ENCODE data around the gene ATXN3L. TPM values are rescaled to one million over a fixed set of nuclear protein-coding genes. Genes with fewer than 3 reads are reported as not detected.

ATXN3L gene
- total RNA-seq, 1 experiment from 2014 or later, result not detected

DNA sequence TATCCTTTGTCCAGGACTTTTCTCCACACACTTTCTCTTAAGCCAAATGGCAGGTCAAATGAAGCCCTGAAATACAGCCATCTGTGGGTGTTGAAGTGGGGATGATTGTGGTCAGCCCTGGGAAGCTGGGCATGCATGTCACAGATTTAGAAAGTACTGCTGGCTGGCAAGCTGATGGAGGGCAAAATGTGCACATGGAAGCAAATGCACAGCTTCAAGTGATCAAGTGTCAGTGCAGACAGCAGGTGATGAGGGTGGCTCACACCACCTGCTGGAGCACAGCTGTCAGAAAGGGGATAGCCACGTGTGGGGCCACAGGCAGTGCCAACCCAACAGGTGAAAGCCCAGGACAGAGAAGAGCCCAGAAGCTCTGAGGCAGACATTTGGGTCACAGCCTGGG lies 40.3 kb upstream of the ATXN3L start:
- Histone ChIP-seq H4K20me1 (ENCODE audit: insufficient read depth) (no peaks in the 10 kb centered on the region), H3K4me1 (ENCODE audit: control insufficient read depth in 1 of 2, insufficient read depth in 2 of 2, low read length in 2 of 2) (no peaks in the 10 kb centered on the region), H3K27ac (ENCODE audit: low read depth, low read length) (no peak overlapping the region), H3K4me2 (ENCODE audit: low read length) (no peak overlapping the region), H3K9me2 (ENCODE audit: insufficient read depth) (no peaks in the 10 kb centered on the region), H3K9ac (ENCODE audit: low read length) (no peak overlapping the region), H3K9me3 (ENCODE audit: control insufficient read depth in 1 of 2, insufficient read depth in 1 of 2, low read depth in 1 of 2, low read length in 2 of 2) (no peaks in the 10 kb centered on the region), H3K4me3 (replicated peaks in 1 of 2; ENCODE audit: low read depth in 1 of 2, low read length in 2 of 2) (no peak overlapping the region), H2AFZ (ENCODE audit: low read depth, low read length, poor library complexity, severe bottlenecking) (no peak overlapping the region), H3K27me3 (ENCODE audit: insufficient read depth, low read length) (no peaks in the 10 kb centered on the region), H3K36me3 (ENCODE audit: control insufficient read depth in 1 of 2, insufficient read depth in 2 of 2, low read length in 2 of 2) (no peaks in the 10 kb centered on the region), H3K79me2 (ENCODE audit: insufficient read depth, low read length) (no peaks in the 10 kb centered on the region)
- TF ChIP-seq, protein P1, sequence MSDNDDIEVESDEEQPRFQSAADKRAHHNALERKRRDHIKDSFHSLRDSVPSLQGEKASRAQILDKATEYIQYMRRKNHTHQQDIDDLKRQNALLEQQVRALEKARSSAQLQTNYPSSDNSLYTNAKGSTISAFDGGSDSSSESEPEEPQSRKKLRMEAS (IDR thresholded peaks at IDR 0.05), result 0 out of 2 replicates have a peak, but pooled peaks have one; percentile 19
- TF ChIP-seq EZH2phosphoT487 (IDR thresholded peaks at IDR 0.05; ENCODE audit: borderline replicate concordance), result no peak
- no peak for DNase-seq (ENCODE audit: low read depth, low spot score)
- no peak for ATAC-seq
- CTCF ChIA-PET, result no interaction called here
- POLR2A ChIA-PET, result no interaction called here
- intact Hi-C loops (cut with micrococcal nuclease), result no loop called here
- RAD21 ChIA-PET (ENCODE audit: low non-redundant PET in 1 of 2, low total read pairs in 2 of 2, uncharacterized antibody in 2 of 2, unreplicated experiment in 2 of 2), result no interaction called here
- no TSS peak for BruUV-seq (replicated peaks)

DNA sequence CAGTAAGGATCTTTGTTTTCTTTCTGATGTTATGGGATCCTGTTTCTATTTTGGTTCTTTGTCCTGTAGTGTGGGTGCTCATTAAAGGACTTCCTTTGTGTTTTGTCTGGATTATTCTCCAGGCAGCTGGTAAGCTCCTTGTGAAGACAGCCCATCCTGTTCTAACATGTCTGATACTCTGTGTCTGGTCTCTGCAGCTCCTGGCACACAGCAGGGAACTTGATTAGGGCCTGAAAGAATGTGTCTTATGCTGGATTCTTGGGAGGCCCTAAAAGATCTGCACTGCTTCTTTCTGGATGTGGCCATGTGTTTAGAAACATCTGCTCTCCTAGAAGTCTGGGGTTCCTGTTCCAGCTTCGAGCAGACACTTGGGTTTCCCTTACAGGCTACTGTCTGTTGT lies 38.1 kb upstream of the ATXN3L start:
- no peak for ATAC-seq
- H3K9me2 ChIP-seq (ENCODE audit: insufficient read depth), result no peaks in the 10 kb centered on the region
- no peak overlapping the region for H3K4me2 ChIP-seq (ENCODE audit: low read length)
- ChIA-PET CTCF (no interaction called here), RAD21 (ENCODE audit: low non-redundant PET in 1 of 2, low total read pairs in 2 of 2, uncharacterized antibody in 2 of 2, unreplicated experiment in 2 of 2) (no interaction called here), POLR2A (no interaction called here)
- H4K20me1 ChIP-seq (ENCODE audit: insufficient read depth), result no peaks in the 10 kb centered on the region
- no peaks in the 10 kb centered on the region for H3K4me1 ChIP-seq (ENCODE audit: control insufficient read depth in 1 of 2, insufficient read depth in 2 of 2, low read length in 2 of 2)
- H3K79me2 ChIP-seq (ENCODE audit: insufficient read depth, low read length), result no peaks in the 10 kb centered on the region
- H2AFZ ChIP-seq (ENCODE audit: low read depth, low read length, poor library complexity, severe bottlenecking), result no peak overlapping the region
- H3K4me3 ChIP-seq (replicated peaks in 1 of 2; ENCODE audit: low read depth in 1 of 2, low read length in 2 of 2), result no peak overlapping the region
- no peak for DNase-seq (ENCODE audit: low read depth, low spot score)
- H3K27me3 ChIP-seq (ENCODE audit: insufficient read depth, low read length), result no peaks in the 10 kb centered on the region
- H3K27ac ChIP-seq (ENCODE audit: low read depth, low read length), result no peak overlapping the region
- H3K9ac ChIP-seq (ENCODE audit: low read length), result no peak overlapping the region
- intact Hi-C loops (cut with micrococcal nuclease), result no loop called here
- no peak for TF ChIP-seq POLR2A (IDR thresholded peaks at IDR 0.05; ENCODE audit: borderline replicate concordance, extremely low read depth, insufficient read depth, insufficient read length)
- no peak for TF ChIP-seq RAD21 (IDR thresholded peaks at IDR 0.05; ENCODE audit: low read depth)
- BruUV-seq (replicated peaks), result no TSS peak
- H3K9me3 ChIP-seq (ENCODE audit: control insufficient read depth in 1 of 2, insufficient read depth in 1 of 2, low read depth in 1 of 2, low read length in 2 of 2), result no peaks in the 10 kb centered on the region
- H3K36me3 ChIP-seq (ENCODE audit: control insufficient read depth in 1 of 2, insufficient read depth in 2 of 2, low read length in 2 of 2), result no peaks in the 10 kb centered on the region

DNA sequence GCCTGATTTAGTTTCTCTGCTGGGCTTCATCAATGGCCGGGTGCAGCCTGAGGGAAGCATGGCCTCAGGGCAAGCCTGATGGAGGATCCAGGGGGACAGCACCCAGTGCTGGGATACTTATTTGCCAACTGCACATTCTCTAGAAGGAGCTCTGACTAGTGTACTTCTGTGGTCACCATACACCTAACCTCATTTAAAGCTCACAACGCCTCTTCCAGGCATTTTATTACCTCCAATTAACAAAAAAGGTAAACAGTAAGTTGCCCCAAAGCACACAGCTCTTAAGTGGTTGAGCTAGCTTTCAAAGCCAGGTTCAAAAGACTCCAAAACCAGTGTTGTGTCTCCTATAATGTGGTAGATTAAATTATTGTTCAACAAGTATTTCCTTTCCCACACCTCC lies 26.8 kb upstream of the ATXN3L start:
- TF ChIP-seq CEBPB (IDR thresholded peaks at IDR 0.05; ENCODE audit: low read depth), result no peak
- TF ChIP-seq ZFX (IDR thresholded peaks at IDR 0.05), result no peak
- TF ChIP-seq EGR1 (IDR thresholded peaks at IDR 0.05; ENCODE audit: low read depth), result no peak
- TF ChIP-seq CBX3 (IDR thresholded peaks at IDR 0.05; ENCODE audit: low read depth), result no peak
- POLR2A ChIA-PET, result no interaction called here
- CTCF ChIA-PET, result no interaction called here
- H3K27ac ChIP-seq (ENCODE audit: low read depth, low read length), result no peak overlapping the region
- H3K9me2 ChIP-seq (ENCODE audit: insufficient read depth), result no peaks in the 10 kb centered on the region
- RAD21 ChIA-PET (ENCODE audit: low non-redundant PET in 1 of 2, low total read pairs in 2 of 2, uncharacterized antibody in 2 of 2, unreplicated experiment in 2 of 2), result no interaction called here
- no peaks in the 10 kb centered on the region for H3K4me1 ChIP-seq (ENCODE audit: control insufficient read depth in 1 of 2, insufficient read depth in 2 of 2, low read length in 2 of 2)
- no peak overlapping the region for H3K4me2 ChIP-seq (ENCODE audit: low read length)
- no peaks in the 10 kb centered on the region for H3K27me3 ChIP-seq (ENCODE audit: insufficient read depth, low read length)
- intact Hi-C loops (cut with micrococcal nuclease), result no loop called here
- H3K9ac ChIP-seq (ENCODE audit: low read length), result no peak overlapping the region
- H3K4me3 ChIP-seq (replicated peaks in 1 of 2; ENCODE audit: low read depth in 1 of 2, low read length in 2 of 2), result no peak overlapping the region
- H3K36me3 ChIP-seq (ENCODE audit: control insufficient read depth in 1 of 2, insufficient read depth in 2 of 2, low read length in 2 of 2), result no peaks in the 10 kb centered on the region
- no TSS peak for BruUV-seq (replicated peaks)
- H3K9me3 ChIP-seq (ENCODE audit: control insufficient read depth in 1 of 2, insufficient read depth in 1 of 2, low read depth in 1 of 2, low read length in 2 of 2), result no peaks in the 10 kb centered on the region
- no peaks in the 10 kb centered on the region for H3K79me2 ChIP-seq (ENCODE audit: insufficient read depth, low read length)
- H2AFZ ChIP-seq (ENCODE audit: low read depth, low read length, poor library complexity, severe bottlenecking), result no peak overlapping the region
- ATAC-seq, result no peak
- DNase-seq (ENCODE audit: low read depth, low spot score), result no peak
- no peaks in the 10 kb centered on the region for H4K20me1 ChIP-seq (ENCODE audit: insufficient read depth)
